ENCODE results near the gene GPHN.
"Not testable (repeated sequence)": the region's sequence is repeated elsewhere in the genome, so short reads cannot be mapped to it uniquely, and the experiment has no call there.

GPHN gene

GRCh38 chr14:66972469-66972868, 464.5 kb downstream of the GPHN start:
- DNase-seq, result no peak

DNA sequence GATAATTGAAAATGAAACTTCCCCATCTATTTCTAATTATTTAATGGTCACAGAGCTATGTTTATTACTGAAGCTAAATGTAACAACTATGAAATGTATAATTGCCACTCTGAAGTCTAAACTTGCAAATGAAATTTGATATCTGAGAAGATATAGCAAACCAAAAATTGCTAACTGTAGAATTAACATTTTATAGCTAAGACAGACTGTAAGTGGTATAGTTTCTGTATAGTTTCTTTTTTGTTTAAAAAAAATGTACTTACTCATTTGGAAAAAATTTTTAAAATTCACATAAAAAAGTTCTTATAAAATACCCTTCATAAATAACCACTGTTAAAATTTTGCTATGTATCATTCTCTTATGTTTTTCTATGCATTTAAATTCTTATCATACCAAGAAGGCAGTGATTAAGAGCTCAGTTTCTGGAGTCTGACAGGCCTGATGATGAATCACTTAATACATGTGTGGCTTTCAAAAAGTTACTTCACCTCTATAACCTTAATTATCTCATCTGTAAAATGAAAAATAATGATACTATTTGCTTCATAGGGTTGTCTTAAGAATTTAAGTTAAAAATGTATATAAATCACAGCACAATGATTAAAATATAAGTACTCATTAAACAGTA, 466.6 kb downstream of the GPHN start:
- no peak for DNase-seq

DNA sequence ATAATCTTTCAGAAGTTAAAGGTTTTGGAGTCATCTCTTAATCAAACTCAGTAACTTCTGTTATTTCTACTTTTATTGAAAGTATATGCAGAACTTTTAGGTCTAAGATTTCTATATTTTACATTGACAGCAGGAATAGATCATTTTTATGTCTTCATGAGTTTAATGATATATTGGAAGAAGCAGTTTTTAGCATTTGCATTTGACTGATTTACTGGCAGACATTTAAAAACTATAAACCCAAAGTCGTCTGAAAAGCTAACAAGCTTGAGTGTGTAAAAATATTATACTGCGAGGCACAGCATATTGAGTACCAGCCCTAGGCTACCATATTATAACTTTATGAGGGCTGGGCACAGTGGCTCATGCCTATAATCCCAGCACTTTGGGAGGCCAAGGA, 467.3 kb downstream of the GPHN start:
- DNase-seq, result no peak

- DNase-seq, result no peak
These were observed 471.4 kb downstream of the GPHN start for GRCh38 chr14:66979101-66979974.

GRCh38 chr14:66982247-66982646, 474.3 kb downstream of the GPHN start:
- DNase-seq, result no peak

DNA sequence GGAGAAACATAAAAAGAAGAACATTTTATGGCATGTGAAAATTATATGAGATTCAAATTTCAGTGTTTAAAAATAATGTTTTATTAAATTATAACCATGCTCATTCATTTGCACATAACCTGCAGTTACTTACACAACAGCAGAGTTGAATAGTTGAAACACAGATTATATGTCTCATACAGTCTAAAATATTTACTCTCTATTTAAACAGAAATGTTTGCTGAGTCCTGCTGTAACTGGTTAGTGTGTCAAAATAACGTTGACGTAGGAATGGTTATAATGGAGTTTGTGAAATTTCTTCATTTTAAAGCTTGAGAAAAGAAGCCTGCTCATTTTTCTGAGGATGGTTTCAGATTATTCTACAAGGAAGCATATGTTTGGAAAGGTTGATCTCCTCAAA, 484.8 kb downstream of the GPHN start:
- no peak for DNase-seq

GRCh38 chr14:66993512-66993911, 485.6 kb downstream of the GPHN start:
- DNase-seq, result no peak

DNA sequence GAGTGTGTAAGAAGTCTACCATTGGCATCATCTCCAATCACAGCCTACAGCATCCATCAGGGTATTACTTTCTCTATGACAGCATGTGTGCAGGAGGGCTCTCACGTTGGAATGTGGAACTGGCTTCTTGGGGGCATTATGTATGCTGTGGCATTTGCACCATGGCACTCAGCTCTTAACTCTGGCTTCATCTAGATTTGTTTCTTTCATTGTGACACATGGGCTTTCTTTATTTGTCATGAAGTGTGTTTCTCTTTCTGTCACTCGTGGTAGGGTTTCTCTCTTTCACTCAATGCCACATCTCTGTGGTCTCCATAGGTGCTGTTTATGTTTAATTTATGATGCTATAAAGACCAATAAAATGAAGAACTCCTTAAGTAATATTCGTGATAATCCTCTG, 490.1 kb downstream of the GPHN start:
- DNase-seq, result no peak

DNA sequence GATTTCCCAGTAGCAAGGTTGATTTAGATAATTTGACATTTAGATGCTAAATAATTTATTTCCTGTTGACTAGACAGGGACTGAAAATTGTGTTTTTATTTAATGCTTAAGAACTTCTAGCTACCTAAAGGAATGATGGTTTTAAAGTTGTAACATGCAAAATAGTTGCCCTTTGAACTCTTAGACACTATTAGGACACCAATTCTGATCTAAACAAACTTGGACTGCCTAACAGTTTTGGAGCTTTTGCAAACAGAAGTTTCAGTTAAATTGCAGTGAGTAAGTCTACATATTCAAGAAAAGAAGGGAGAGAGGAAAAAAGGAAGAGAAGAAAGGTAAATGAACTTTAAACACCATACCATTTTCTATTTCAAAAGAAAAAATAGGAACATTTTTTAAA, 492.0 kb downstream of the GPHN start:
- no peak for DNase-seq

DNA sequence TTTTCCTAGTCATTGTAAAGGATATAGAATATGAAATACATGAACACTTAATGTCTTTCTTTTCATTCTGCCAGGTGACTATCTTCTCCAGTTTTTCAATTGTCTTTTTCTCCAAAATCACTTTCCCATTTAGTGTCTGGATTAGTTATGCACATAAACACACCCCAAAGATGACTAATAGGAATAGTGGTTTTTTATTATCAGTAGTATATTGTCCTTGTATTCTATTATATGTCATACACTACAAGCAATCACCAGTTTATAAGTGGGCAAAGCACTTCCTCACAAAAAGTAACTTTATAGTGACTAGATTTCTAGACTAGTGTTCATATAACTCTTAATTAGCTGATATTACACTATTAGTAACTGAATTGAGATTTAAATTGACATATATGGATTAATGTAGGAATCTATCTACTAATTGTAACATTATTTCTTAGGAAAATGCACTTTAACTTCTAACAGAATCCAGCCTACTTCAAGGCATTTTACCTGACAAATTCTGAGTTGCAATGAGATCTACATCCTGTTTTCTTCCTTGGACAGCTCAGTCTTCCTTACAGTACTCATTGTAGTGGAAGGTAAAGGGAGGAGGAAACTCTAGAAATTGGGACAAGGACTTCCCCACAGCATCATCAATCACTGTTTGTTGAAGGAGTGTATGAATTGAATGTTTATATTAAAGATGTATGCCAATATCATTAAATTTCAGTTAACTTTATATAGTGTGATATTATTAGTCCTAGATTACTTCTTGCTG, 495.2 kb downstream of the GPHN start:
- DNase-seq, result no peak

GRCh38 chr14:67004521-67004920, 496.6 kb downstream of the GPHN start:
- DNase-seq, result no peak

- no peak for DNase-seq
These were observed 502.7 kb downstream of the GPHN start for GRCh38 chr14:67010602-67011001.

- DNase-seq, result no peak
These were observed 508.9 kb downstream of the GPHN start for GRCh38 chr14:67016856-67017255.

GRCh38 chr14:67018720-67019119, 510.8 kb downstream of the GPHN start:
- DNase-seq, result no peak

- no peak for DNase-seq
These were observed 511.8 kb downstream of the GPHN start for GRCh38 chr14:67019796-67020195.

GRCh38 chr14:67031920-67032774, 524.2 kb downstream of the GPHN start:
- DNase-seq, result no peak

GRCh38 chr14:67045440-67045839, 537.5 kb downstream of the GPHN start:
- DNase-seq, result no peak

GRCh38 chr14:67050896-67051295, 542.9 kb downstream of the GPHN start:
- DNase-seq, result no peak

DNA sequence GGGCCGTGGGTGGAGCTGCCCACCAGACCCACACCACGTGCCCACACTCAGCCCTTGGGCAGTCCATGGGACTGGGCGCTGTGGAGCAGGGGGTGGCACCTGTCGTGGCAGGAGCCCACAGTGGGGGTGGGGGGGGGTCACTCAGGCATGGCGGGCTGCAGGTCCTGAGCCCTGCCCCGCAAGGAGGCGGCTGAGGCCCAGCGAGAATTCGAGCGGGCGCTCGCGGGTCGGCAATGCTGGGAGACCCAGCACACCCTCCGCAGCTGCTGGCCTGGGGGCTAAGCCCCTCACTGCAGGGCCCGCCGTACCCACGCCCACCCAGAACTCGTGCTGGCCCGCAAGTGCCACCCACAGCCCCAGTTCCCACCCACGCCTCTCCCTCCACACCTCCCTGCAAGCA, 548.7 kb downstream of the GPHN start:
- no peak for DNase-seq

GRCh38 chr14:67059596-67059995, 551.6 kb downstream of the GPHN start:
- DNase-seq, result no peak

- no peak for DNase-seq
These were observed 552.6 kb downstream of the GPHN start for GRCh38 chr14:67060546-67060945.

DNA sequence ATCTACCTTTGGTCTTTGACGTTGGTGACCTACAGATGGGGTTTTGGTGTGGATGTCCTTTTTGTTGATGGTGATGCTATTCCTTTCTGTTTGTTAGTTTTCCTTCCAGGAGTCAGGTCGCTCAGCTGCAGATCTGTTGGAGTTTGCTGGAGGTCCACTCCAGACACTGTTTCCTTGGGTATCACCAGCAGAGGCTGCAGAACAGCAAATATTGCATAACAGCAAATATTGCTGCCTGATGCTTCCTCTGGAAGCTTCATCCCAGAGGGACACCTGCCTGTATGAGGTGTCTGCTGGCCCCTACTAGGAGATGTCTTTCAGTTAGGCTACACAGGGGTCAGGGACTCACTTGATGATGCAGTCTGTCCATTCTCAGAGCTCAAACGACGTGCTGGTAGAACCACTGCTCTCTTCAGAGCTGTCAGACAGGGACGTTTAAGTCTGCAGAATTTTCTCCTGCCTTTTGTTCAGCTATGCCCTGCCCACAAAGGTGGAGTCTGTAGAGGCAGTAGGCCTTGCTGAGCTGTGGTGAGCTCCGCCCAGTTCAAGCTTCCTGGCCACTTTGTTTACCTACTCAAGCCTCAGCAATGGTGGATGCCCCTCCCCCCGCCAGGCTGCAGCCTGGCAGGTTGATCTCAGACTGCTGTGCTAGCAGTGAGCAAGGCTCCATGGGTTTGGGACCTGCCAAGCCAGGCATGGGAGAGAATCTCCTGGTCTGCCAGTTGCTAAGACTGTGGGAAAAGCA, 559.3 kb downstream of the GPHN start:
- DNase-seq, result not testable (repeated sequence)

Data from activated T-cell treated with anti-CD3 and anti-CD28 coated beads for 4 hours (primary cell).